Activated CD4-positive, CD25-positive, alpha-beta regulatory T cell treated with anti-CD3 and anti-CD28 coated beads, Interleukin-2, amount 50 U/mL, for 16 hours (primary cell): Measurements from ENCODE around the gene ZNF433.
"Not testable (repeated sequence)": the region's sequence is repeated elsewhere in the genome, so short reads cannot be mapped to it uniquely, and the experiment has no call there.

Source experiments
- DNase-seq: peaks from one replicate; pipeline ENCODE4 v3.0.0-alpha.2; 2020; ENCODE audit warnings: low read depth, low spot score

The ZNF433 gene

DNA sequence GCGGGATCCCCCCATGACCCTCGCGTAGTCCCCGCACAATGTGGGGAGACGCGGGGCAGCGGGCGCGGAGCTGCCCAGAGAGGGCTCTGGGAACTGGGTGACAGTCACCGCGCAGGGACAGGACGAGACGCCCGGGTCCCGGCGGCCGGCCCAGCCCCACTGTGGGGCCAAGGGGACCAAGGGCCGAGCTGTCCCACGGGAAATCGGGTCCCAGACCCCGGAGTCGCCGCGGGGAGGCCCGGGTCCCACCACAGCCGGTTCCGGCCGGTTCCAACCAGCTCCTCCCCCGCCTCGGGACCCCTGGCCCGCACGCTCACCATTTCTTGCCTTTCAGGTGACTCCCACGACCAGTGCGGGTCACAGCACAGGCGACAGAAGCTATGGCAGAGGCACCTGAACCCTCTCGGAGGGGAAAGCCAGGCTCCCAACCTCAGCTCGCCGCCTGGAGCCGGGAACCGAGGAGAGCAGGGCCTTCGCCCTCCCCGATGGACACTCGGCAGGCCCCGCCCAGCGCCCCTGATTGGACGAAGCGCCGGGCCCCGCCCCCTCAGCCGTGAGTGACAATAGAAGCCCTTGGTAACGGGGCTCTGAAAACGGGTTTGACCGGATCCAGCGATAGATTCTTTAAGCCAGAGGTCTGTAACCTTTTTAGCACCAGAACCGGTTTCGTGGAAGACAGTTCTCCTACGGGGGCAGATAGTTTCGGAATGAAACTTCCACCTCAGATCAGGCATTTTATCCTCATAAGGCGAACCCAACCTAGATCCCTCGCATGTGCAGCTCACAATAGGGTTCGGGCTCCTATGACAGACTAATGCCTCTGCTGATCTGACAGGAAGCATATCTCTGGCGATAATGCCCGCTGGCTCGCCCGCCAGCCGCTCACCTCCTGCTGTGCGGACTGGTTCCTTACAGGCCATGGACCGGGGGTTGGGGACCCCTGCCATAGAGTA, at the start of gene ZNF433:
ZNF433 (minus strand) TSS at position 460 of the 953 bp plus-strand sequence; CDS start at position 320, 140 bp downstream.
- peak; percentile 27 for DNase-seq

GRCh38 chr19:12083336-12083735, 47.9 kb upstream of the ZNF433 start:
- DNase-seq: not testable (repeated sequence)

DNA sequence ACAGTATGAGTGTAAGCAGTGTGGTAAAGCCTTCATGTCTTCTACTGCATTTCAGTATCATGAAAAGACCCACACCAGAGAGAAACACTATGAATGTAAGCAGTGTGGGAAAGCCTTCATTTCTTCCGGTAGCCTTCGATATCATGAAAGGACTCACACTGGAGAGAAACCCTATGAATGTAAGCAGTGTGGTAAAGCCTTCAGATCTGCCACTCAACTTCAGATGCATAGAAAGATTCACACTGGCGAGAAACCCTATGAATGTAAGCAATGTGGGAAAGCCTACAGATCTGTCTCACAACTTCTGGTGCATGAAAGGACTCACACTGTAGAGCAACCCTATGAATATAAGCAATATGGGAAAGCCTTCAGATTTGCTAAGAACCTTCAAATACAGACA, 41.9 kb upstream of the ZNF433 start:
- DNase-seq: no peak

DNA sequence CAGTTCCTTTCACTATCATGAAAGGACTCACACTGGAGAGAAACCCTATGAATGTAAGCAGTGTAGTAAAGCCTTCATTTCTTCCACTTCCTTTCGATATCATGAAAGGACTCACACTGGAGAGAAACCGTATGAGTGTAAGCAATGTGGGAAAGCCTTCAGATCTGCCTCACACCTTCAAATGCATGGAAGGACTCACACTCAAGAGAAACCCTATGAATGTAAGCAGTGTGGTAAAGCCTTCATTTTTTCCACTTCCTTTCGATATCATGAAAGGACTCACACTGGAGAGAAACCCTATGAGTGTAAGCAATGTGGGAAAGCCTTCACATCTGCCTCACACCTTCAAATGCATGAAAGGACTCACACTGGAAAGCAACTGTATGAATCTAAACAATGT, 40.9 kb upstream of the ZNF433 start:
- not testable (repeated sequence) for DNase-seq

- no peak for DNase-seq
These were observed 40.2 kb upstream of the ZNF433 start for GRCh38 chr19:12075538-12076139.

DNA sequence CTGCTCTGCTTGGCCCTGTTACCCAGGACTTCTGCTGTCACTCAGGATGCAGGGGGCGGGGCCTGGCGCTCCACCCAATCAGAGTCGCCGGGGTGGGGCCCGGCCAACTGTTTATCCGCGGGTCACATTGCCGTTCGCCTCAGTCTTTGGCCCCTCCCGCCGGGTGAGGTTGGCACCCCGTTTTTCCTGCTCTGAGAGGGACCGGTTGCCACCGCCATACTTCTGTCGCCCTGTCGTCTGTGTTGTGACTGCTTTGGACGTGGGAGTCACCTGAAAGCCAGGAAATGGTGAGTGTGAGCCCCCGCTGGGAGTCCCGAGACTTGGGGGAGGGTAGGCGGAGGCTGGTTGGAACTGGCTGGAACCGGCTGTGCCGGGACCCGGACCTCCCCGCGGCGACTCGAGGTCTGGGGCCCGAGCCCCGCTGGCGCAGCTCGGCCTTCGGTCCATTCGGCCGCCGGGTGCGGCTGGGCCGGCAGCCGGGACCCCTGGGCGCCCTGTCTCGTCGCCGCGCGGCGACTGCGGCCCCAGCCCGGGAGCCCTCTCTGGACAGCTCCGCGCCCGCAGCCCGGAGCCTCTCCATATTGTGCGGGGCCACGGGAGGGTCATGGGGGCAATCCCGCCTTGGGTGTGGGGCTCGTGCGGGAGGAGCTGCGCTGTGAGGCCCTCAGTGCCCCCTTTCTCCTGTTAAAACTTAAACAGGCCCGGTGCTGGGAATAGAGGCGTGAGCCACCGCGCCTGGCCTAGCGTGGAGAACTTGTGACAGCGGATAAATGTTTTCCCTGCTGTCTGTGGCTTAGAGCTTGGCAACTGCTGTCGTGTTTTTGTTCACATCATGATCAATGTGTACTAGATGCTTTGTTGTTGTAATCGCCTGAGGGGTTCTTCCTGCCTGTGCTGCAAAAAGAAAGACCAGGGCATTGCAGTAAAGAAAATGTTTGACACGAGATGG, 29.4 kb upstream of the ZNF433 start, which contains the start of gene ZNF844:
ZNF844 (plus strand) TSS at position 142 of the 949 bp plus-strand sequence; CDS start at position 285, 143 bp downstream.
- peak; percentile 23 for DNase-seq

DNA sequence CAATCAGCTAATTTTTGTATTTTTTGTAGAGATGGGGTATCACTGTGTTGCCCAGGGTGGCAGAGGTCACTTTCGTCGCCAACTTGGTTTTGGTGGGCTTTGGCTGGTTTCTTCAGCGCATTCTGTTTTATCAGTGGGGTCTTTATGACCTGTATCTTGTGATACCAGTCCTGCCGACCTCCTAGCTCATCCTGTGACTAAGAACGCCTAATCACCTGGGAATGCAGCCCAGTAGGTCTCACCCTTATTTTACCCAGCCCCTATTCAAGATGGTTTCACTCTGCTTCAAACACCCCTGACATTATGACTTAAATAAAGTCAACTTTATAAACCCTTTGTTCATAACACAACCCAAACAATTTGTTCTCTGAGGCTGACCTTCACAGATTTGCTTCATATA, 20.3 kb upstream of the ZNF433 start:
- no peak for DNase-seq

- no peak for DNase-seq
These were observed 17.2 kb upstream of the ZNF433 start, which contains the start of gene ZNF878 for GRCh38 chr19:12052497-12053169. ZNF878 (minus strand) TSS chr19:12052961; CDS start chr19:12052801, 160 bp downstream.

- DNase-seq: no peak
These were observed 16.6 kb upstream of the ZNF433 start for GRCh38 chr19:12052091-12052496.

- no peak for DNase-seq
These were observed 12.4 kb upstream of the ZNF433 start for GRCh38 chr19:12047868-12048267.

DNA sequence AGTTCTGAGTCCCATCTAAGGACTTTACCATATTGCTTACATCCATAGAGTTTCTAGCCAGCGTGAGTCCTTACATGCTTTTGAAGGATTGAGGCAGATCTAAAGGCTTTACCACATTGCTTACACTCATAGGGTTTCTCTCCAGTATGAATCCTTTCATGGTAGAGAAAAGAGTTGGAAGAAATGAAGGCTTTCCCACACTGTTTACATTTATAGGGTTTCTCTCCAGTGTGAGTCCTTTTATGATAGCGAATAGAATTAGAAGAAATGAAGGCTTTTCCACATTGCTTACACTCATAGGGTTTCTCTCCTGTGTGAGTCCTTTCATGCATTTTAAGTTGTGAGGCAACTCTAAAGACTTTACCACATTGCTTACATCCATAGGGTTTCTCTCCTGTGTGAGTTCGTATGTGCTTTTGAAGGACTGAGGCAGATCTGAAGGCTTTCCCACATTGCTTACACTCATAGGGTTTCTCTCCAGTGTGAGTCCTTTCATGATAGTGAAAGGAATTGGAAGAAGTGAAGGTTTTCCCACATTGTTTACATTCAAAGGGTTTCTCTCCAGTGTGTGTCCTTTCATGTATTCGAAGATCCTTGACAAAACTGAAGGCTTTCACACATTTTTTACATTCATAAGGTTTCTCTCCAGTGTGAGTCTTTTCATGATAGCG, 8.4 kb upstream of the ZNF433 start:
- DNase-seq: no peak

GRCh38 chr19:12042893-12043292, 7.4 kb upstream of the ZNF433 start:
- DNase-seq: no peak

GRCh38 chr19:12034620-12035019, 859 bp downstream of the ZNF433 start:
- no peak for DNase-seq

GRCh38 chr19:12034198-12034597, 1.3 kb downstream of the ZNF433 start:
- no peak for DNase-seq

DNA sequence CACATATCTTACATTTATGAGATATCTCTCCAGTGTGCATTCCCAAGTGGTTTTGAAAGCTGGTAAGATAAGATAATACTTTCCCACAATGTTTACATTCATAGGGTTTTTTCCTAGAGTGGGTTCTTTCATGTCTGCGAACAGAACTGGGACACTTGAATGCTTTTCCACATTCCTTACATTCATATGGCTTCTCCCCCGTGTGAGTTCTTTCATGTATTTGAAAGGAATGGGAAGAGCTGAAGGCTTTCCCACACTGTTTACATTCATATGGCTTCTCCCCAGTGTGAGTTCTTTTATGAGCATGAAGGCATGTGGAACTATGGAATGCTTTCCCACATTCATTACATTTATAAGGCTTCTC, 19.7 kb downstream of the ZNF433 start:
- no peak for DNase-seq

DNA sequence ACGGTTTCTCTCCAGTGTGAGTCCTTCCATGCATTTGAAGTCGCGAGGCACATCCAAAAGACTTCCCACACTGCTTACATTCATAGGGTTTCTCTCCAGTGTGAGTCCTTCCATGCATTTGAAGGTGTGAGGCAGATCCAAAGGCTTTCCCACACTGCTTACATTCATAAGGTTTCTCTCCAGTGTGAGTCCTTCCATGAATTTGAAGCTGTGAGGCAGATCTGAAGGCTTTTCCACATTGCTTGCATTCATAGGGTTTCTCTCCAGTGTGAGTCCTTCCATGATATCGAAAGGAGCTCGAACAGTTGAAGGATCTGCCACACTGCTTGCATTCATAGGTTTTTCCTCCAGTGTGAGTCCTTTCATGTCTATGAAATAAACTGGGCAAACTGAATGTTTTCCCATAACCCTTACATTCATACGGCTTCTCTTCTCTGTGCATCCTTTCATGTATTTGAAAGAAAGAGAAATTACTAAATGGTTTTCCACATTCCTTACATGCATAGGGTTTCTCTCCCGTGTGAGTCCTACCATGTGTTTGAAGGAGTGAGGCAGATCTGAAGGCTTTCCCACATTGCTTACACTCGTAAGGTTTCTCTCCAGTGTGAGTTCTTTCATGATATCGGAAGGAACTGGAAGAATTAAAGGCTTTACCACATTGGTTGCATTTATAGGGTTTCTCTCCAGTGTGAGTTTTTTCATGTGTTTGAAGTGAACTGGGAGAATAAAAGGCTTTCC, 20.3 kb downstream of the ZNF433 start:
- no peak for DNase-seq

DNA sequence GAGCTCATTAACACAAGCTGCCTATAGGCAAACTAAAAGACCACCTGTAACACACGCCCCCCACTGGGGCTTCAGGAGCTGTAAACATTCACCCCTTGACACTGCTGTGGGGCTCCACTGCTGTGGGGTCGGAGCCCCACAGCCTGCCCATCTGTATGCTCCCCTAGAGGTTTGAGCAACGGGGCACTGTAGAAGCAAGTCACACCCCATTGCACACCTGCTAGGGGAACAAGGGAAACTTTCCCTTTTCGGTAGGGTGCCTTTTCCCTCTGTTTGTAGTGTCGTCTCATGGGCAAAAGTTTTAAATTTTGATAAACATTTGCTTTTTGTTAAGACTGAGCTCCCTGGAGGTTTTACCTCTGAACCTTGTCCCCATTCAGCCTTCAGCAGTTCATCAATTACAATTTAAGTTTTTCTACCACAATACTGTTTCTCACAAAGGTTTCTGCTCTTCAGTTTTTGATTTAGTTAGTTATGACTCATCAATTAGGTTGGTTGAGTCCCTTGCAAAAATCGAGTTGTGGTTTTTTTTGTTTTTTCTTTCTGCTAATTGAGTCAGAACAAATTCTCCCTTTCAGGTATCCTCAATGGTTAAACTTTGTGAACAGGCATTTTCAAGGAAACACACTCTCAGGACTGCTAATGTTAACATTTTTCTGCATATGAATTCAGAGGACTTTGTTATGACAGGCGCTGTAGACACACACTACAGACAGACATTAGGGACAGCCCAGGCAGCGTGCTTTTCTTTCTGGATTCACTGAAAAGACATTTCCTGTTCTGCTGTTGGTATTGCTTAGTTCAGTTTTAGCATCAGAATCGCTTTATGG, 35.1 kb downstream of the ZNF433 start:
- no peak for DNase-seq

DNA sequence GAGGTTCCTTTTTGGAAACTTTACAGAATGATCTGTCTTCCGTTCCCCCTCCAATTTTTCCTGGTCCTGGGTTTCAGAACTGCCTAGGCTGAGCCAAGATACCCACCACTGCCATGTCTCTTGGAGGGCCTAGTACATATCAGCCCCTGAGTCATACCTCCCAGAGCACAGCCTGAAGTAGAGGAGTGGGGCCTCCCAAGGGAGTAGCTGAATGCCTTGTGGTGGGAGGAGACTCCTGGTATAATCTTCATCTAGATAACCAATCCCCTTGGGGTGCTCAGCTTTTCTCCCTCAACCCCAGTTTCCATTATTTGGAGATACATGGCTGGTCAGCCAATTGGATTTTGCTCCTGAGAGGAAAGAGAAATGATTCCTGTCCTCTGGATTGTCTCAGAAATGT, 40.3 kb downstream of the ZNF433 start:
- DNase-seq: no peak

GRCh38 chr19:11991921-11992320, 43.6 kb downstream of the ZNF433 start:
- not testable (repeated sequence) for DNase-seq
